PC-3 (cell line): ENCODE measurements around the gene NNT. TPM values are rescaled to one million over a fixed set of nuclear protein-coding genes. Genes with fewer than 3 reads are reported as not detected.

Source experiments
- ATAC-seq: fragments of 200-7000 bp; cut with Tn5 transposase; 2 replicates; pipeline ENCODE4 v1.9.1; 2020; ENCODE audit warnings: mild to moderate bottlenecking, moderate library complexity
- BruUV-seq: library from RNA; stranded (reverse); fragments of 400-500 nt; replicated peaks from 2 replicates; lab custom pipeline; 2021; lab: Mats Ljungman, UMichigan
- CTCF ChIA-PET: fragments of 300-600 bp; sonication (Branson Sonifier 250); formaldehyde crosslinking; loops from one replicate; lab custom pipeline; 2022; ENCODE audit warnings: antibody characterized with exemption; lab: Charles Lee
- POLR2A ChIA-PET: fragments of 300-600 bp; sonication (Branson Sonifier 250); formaldehyde crosslinking; loops from one replicate; lab custom pipeline; 2022; ENCODE audit warnings: antibody characterized with exemption; ENCODE audit not compliant: unreplicated experiment; lab: Charles Lee
- DNase-seq: peaks from one replicate; pipeline ENCODE4 v3.0.0-alpha.2; 2015
- H2AFZ ChIP-seq: fragments of 300-600 bp; sonication (generic); 2 replicates; pipeline ENCODE4 v1.6.0; 2016; ENCODE audit warnings: antibody characterized with exemption, low read length
- H3F3A ChIP-seq: fragments of 300-600 bp; sonication (generic); one replicate; pipeline ENCODE4 v1.6.0; 2017; ENCODE audit warnings: antibody characterized with exemption, low read length, control low read depth, mild to moderate bottlenecking; ENCODE audit not compliant: unreplicated experiment
- H3K27ac ChIP-seq: fragments of 300-600 bp; sonication (generic); 2 replicates; pipeline ENCODE4 v1.5.1; 2016; ENCODE audit warnings: mild to moderate bottlenecking, low read length
- H3K27me3 ChIP-seq: fragments of 300-600 bp; sonication (generic); 2 replicates; pipeline ENCODE4 v1.6.1; 2016; ENCODE audit warnings: low read length, mixed read lengths
- H3K36me3 ChIP-seq: fragments of 300-600 bp; sonication (generic); 2 replicates; pipeline ENCODE4 v1.6.1; 2016; ENCODE audit warnings: low read depth, mixed run types, low read length, mixed read lengths
- H3K4me1 ChIP-seq: fragments of 300-600 bp; sonication (generic); 2 replicates; pipeline ENCODE4 v1.5.1; 2016; ENCODE audit warnings: low read length; ENCODE audit not compliant: insufficient read depth
- H3K4me2 ChIP-seq: fragments of 300-600 bp; sonication (generic); 2 replicates; pipeline ENCODE4 v1.6.0; 2016; ENCODE audit warnings: low read length
- H3K4me3 ChIP-seq: fragments of 300-600 bp; sonication (generic); 2 replicates; pipeline ENCODE4 v1.5.1; 2016; ENCODE audit warnings: mild to moderate bottlenecking, low read length, mixed read lengths
- H3K79me2 ChIP-seq: fragments of 300-600 bp; sonication (generic); 2 replicates; pipeline ENCODE4 v1.6.1; 2017; ENCODE audit warnings: low read length, mixed read lengths
- H3K9ac ChIP-seq: fragments of 300-600 bp; sonication (generic); 2 replicates; pipeline ENCODE4 v1.6.0; 2016; ENCODE audit warnings: mild to moderate bottlenecking, low read length
- H3K9me2 ChIP-seq: fragments of 300-600 bp; sonication (generic); replicated peaks from 2 replicates; pipeline ENCODE4 v1.6.1; 2016; ENCODE audit warnings: mixed run types, low read length, mixed read lengths
- H3K9me3 ChIP-seq: fragments of 300-600 bp; sonication (generic); 2 replicates; pipeline ENCODE4 v1.6.1; 2016; ENCODE audit warnings: low read length, mixed read lengths
- H4K20me1 ChIP-seq: fragments of 300-600 bp; sonication (generic); 2 replicates; pipeline ENCODE4 v1.6.1; 2016; ENCODE audit warnings: low read length, mixed read lengths
- CTCF ChIP-seq: fragments of 300-600 bp; sonication (generic); conservative IDR thresholded peaks from 2 replicates; pipeline ENCODE4 v1.5.1; 2017; ENCODE audit warnings: antibody characterized with exemption, low read depth, mild to moderate bottlenecking, low read length
- EZH2 ChIP-seq: fragments of 300-600 bp; sonication (generic); IDR thresholded peaks from one replicate; pipeline ENCODE4 v1.6.1; 2017; ENCODE audit warnings: antibody characterized with exemption, mild to moderate bottlenecking, low read length; ENCODE audit not compliant: unreplicated experiment
- EZH2phosphoT487 ChIP-seq: fragments of 300-600 bp; sonication (generic); IDR thresholded peaks from 2 replicates; pipeline ENCODE4 v1.6.1; 2018; ENCODE audit warnings: mild to moderate bottlenecking, antibody characterized with exemption, low read length, borderline replicate concordance
- intact Hi-C: fragments of 100-400 bp; cut with micrococcal nuclease; formaldehyde crosslinking; loops from 2 replicates; pipeline ENCODE4 v1.9.0; 2023
- total RNA-seq: library from RNA; depleted of rRNA; stranded (reverse); fragments of >200 nt; gene quantifications from 2 replicates; pipeline ENCODE4 v1.2.3, GENCODE V29; 2014

The NNT gene
- total RNA-seq, 1 experiment from 2014 or later: 15.6 TPM

- no peak overlapping the region for H3K4me2 ChIP-seq
- CTCF ChIA-PET: no interaction called here
- DNase-seq: no peak
- no peaks in the 10 kb centered on the region for H3K9me3 ChIP-seq
- no peak overlapping the region for H3K4me3 ChIP-seq
- ATAC-seq: no peak
- H3K9ac ChIP-seq: no peak overlapping the region
- no peaks in the 10 kb centered on the region for H3K79me2 ChIP-seq
- BruUV-seq: no TSS peak
- POLR2A ChIA-PET: no interaction called here
- H3K36me3 ChIP-seq: no peaks in the 10 kb centered on the region
- H3F3A ChIP-seq: no peaks in the 10 kb centered on the region
- intact Hi-C loops: no loop called here
- H3K27ac ChIP-seq: no peak overlapping the region
- H2AFZ ChIP-seq: no peak overlapping the region
- no peaks in the 10 kb centered on the region for H3K27me3 ChIP-seq
- H3K9me2 ChIP-seq: no peaks in the 10 kb centered on the region
- no peaks in the 10 kb centered on the region for H3K4me1 ChIP-seq
- no peaks in the 10 kb centered on the region for H4K20me1 ChIP-seq
- no peak for TF ChIP-seq EZH2
- no peak for TF ChIP-seq CTCF
- no peak for TF ChIP-seq EZH2phosphoT487
Observed at GRCh38 chr5:43563321-43563720, 39.7 kb upstream of the NNT start.

DNA sequence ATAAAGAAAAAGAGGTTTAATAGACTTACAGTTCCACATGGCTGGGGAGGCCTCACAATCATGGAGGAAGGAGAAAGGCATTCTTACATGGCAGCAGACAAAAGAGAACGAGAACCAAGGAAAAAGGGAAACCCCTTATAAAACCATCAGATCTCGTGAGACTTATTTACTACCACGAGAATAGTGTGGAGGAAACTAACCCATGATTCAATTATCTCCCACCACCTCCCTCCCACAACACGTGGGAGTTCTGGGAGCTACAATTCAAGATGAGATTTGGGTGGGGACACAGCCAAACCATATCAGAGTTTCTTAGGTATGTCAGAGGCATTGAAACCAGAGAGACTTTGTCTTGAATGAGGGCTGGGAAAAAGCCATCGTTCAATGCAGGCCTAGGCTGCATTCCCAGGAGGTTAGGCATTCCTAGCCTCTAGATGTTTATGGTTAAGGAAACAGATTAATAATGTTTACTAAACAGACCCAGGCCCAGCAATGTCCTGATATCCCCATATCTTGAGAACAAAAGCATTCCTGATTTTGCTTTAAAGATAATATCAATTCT is 38.6 kb upstream of the NNT start:
- Histone ChIP-seq H3F3A (no peaks in the 10 kb centered on the region), H3K4me1 (no peaks in the 10 kb centered on the region), H3K4me3 (no peak overlapping the region), H3K4me2 (no peak overlapping the region), H3K79me2 (no peaks in the 10 kb centered on the region), H3K9ac (no peak overlapping the region), H3K36me3 (no peaks in the 10 kb centered on the region), H3K27me3 (no peaks in the 10 kb centered on the region), H3K27ac (no peak overlapping the region), H2AFZ (no peak overlapping the region), H4K20me1 (no peaks in the 10 kb centered on the region), H3K9me3 (no peaks in the 10 kb centered on the region), H3K9me2 (no peaks in the 10 kb centered on the region)
- TF ChIP-seq EZH2phosphoT487: no peak
- TF ChIP-seq EZH2: no peak
- TF ChIP-seq CTCF: no peak
- ChIA-PET POLR2A (no interaction called here), CTCF (no interaction called here)
- ATAC-seq (no peak), DNase-seq (no peak)
- intact Hi-C loops: no loop called here
- no TSS peak for BruUV-seq

DNA sequence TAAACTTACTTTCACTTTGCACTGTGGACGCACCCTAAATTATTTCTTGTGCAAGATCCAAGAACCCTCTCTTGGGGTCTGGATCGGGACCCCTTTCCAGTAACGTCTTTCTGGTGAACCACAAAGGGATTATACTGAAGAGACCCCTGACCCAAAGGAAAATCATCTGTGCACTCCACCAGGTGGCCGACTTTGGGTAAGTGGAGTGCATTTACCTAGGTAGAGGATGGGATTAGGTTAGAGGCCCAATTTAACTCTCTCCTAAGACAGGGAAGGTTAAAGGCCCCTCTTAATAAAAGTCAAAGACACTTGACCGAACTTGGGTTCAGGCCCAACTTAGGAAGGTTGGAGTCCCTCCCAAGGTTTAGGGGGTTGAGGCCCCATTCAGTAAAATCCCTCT is 37.9 kb upstream of the NNT start:
- Histone ChIP-seq H3K27ac (no peak overlapping the region), H3K9me3 (no peaks in the 10 kb centered on the region), H3K9ac (no peak overlapping the region), H3K27me3 (no peaks in the 10 kb centered on the region), H3K4me3 (no peak overlapping the region), H3K36me3 (no peaks in the 10 kb centered on the region), H3K4me1 (no peaks in the 10 kb centered on the region), H3K79me2 (no peaks in the 10 kb centered on the region), H3K4me2 (no peak overlapping the region), H3F3A (no peaks in the 10 kb centered on the region), H4K20me1 (no peaks in the 10 kb centered on the region), H3K9me2 (no peaks in the 10 kb centered on the region), H2AFZ (0 out of 2 replicates have a peak overlapping the region, but pooled peaks have one; percentile 10)
- ChIA-PET CTCF (no interaction called here), POLR2A (no interaction called here)
- TF ChIP-seq CTCF (no peak), EZH2 (no peak), EZH2phosphoT487 (no peak)
- ATAC-seq: no peak
- intact Hi-C loops: no loop called here
- DNase-seq: no peak
- BruUV-seq: no TSS peak
